SK-N-SH (cell line): ENCODE data around the gene TEX19. TPM values are rescaled to one million over a fixed set of nuclear protein-coding genes. Genes with fewer than 3 reads are reported as not detected.

Experiments
- CTCF ChIA-PET: fragments of 300-600, 350-600 bp; formaldehyde crosslinking; extraction: SDS; loops from one replicate; lab custom pipeline; 2021; lab: Yijun Ruan, JAX
- POLR2A ChIA-PET: fragments of 350-600 bp; sonication (Branson Sonifier 250); formaldehyde crosslinking; extraction: SDS; loops from one replicate; lab custom pipeline; 2020; ENCODE audit warnings: antibody characterized with exemption, inconsistent platforms; lab: Yijun Ruan, JAX
- DNase-seq: peaks from one replicate; pipeline ENCODE4 v3.0.0; 2012
- H2AFZ ChIP-seq: fragments of 200-600 bp; sonication (generic); 2 replicates; pipeline ENCODE4 v1.8.1; 2016; ENCODE audit warnings: antibody characterized with exemption, mild to moderate bottlenecking, low read depth
- H3F3A ChIP-seq: fragments of 200-600 bp; sonication (generic); replicated peaks from 2 replicates; pipeline ENCODE3; 2016; ENCODE audit warnings: antibody characterized with exemption, mild to moderate bottlenecking; ENCODE audit not compliant: insufficient read depth
- H3K27ac ChIP-seq, 2 experiments: fragments of 200-500 bp in 1 of 2; fragments of 200-600 bp in 1 of 2; sonication (Bioruptor generic) in 1 of 2; sonication (generic), shearing (Covaris generic) in 1 of 2; 2 replicates each; pipeline versions ENCODE4 v1.5.1 to v1.6.1; 2014 to 2016; ENCODE audit warnings: low read depth in 2 of 2, inconsistent platforms in 1 of 2, low read length in 1 of 2, mild to moderate bottlenecking in 1 of 2, mixed read lengths in 1 of 2
- H3K27me3 ChIP-seq: fragments of 200-600 bp; sonication (generic), shearing (Covaris generic); 2 replicates; pipeline ENCODE4 v1.6.1; 2016; ENCODE audit warnings: mixed run types; ENCODE audit not compliant: insufficient read depth
- H3K36me3 ChIP-seq, 2 experiments: fragments of 200-500 bp in 1 of 2; fragments of 200-600 bp in 1 of 2; sonication (Bioruptor generic) in 1 of 2; sonication (generic) in 1 of 2; replicated peaks in 1 of 2; 2 replicates each; pipeline versions ENCODE3 to v1.5.1; 2014 to 2016; ENCODE audit warnings: low read length in 1 of 2, mild to moderate bottlenecking in 1 of 2; ENCODE audit not compliant: insufficient read depth in 2 of 2, control insufficient read depth in 1 of 2
- H3K4me1 ChIP-seq, 2 experiments: fragments of 200-500 bp in 1 of 2; fragments of 200-600 bp in 1 of 2; sonication (Bioruptor generic) in 1 of 2; sonication (generic), shearing (Covaris generic) in 1 of 2; 2 replicates each; pipeline versions ENCODE4 v1.5.1 to v1.6.1; 2014 to 2016; ENCODE audit warnings: low read depth in 1 of 2, low read length in 1 of 2, mixed run types in 1 of 2; ENCODE audit not compliant: insufficient read depth in 2 of 2, control insufficient read depth in 1 of 2
- H3K4me2 ChIP-seq: fragments of 200-600 bp; sonication (generic), shearing (Covaris generic); 2 replicates; pipeline ENCODE4 v1.6.1; 2017; ENCODE audit warnings: mixed run types
- H3K4me3 ChIP-seq, 2 experiments: fragments of 200-500 bp in 1 of 2; fragments of 200-600 bp in 1 of 2; sonication (Bioruptor generic) in 1 of 2; sonication (generic), shearing (Covaris generic) in 1 of 2; 2 replicates each; pipeline versions ENCODE4 v1.5.1 to v1.8.1; 2014 to 2016; ENCODE audit warnings: low read depth in 2 of 2, inconsistent platforms in 1 of 2, low read length in 1 of 2, mild to moderate bottlenecking in 1 of 2, mixed read lengths in 1 of 2, moderate library complexity in 1 of 2
- H3K79me2 ChIP-seq: fragments of 200-600 bp; sonication (generic); 2 replicates; pipeline ENCODE4 v1.8.1; 2017; ENCODE audit warnings: mild to moderate bottlenecking; ENCODE audit not compliant: insufficient read depth
- H3K9ac ChIP-seq: fragments of 200-600 bp; sonication (generic); 2 replicates; pipeline ENCODE4 v1.6.1; 2017; ENCODE audit warnings: mixed run types
- H3K9me2 ChIP-seq: fragments of 200-600 bp; sonication (generic); 2 replicates; pipeline ENCODE4 v1.6.1; 2017; ENCODE audit warnings: mixed run types
- H3K9me3 ChIP-seq: fragments of 200-600 bp; sonication (generic); 2 replicates; pipeline ENCODE4 v1.6.1; 2017; ENCODE audit warnings: mixed run types, mild to moderate bottlenecking, moderate library complexity
- H4K20me1 ChIP-seq: fragments of 200-600 bp; sonication (generic); 2 replicates; pipeline ENCODE4 v1.6.1; 2017; ENCODE audit warnings: mild to moderate bottlenecking, mixed run types; ENCODE audit not compliant: insufficient read depth
- EP300 ChIP-seq, 2 experiments: IDR thresholded peaks; 2 replicates each; pipeline versions ENCODE4 v1.4.0 to v1.6.1; 2012; ENCODE audit warnings: borderline replicate concordance in 1 of 2, low read depth in 1 of 2, low read length in 1 of 2
- GATA2 ChIP-seq: sonication (generic); formaldehyde crosslinking; IDR thresholded peaks from 2 replicates; pipeline ENCODE4 v1.5.0; 2020; ENCODE audit warnings: mild to moderate bottlenecking, missing genetic modification reagents
- IRF3 ChIP-seq: fragments of 150-350 bp; IDR thresholded peaks from 2 replicates; pipeline ENCODE4 v1.6.1; 2016; ENCODE audit warnings: mild to moderate bottlenecking, low read depth, low read length
- POLR2AphosphoS5 ChIP-seq: IDR thresholded peaks from 2 replicates; pipeline ENCODE4 v1.6.1; 2012; ENCODE audit warnings: low read depth, low read length
- RAD21 ChIP-seq: IDR thresholded peaks from 2 replicates; pipeline ENCODE4 v1.6.1; 2012; ENCODE audit warnings: mild to moderate bottlenecking, low read length
- REST ChIP-seq: IDR thresholded peaks from 2 replicates; pipeline ENCODE4 v1.6.1; 2012; ENCODE audit warnings: mild to moderate bottlenecking, low read depth, low read length, moderate library complexity
- RXRA ChIP-seq: IDR thresholded peaks from 2 replicates; pipeline ENCODE4 v1.4.0; 2012; ENCODE audit warnings: low read depth, mild to moderate bottlenecking, borderline replicate concordance
- SMC3 ChIP-seq: IDR thresholded peaks from 2 replicates; pipeline ENCODE4 v1.6.1; 2012; ENCODE audit warnings: low read depth, low read length, improper control_type of control experiment
- USF1 ChIP-seq: IDR thresholded peaks from 2 replicates; pipeline ENCODE4 v1.4.0; 2012; ENCODE audit warnings: low read depth, borderline replicate concordance
- WGBS: methylation state at CpG from one replicate; pipeline ENCODE4 v1.1.6; 2017; ENCODE audit warnings: low lambda C conversion rate; 5-methylcytosine and 5-hydroxymethylcytosine counted together
- polyA plus RNA-seq, 3 experiments: library from polyadenylated mRNA; depleted of rRNA; stranded (reverse); fragments of >200 nt; gene quantifications; 2 replicates each; pipeline ENCODE4 v1.2.3, GENCODE V29; 2012

Gene TEX19
- polyA plus RNA-seq, 1 of the 3 experiments (the other 2 are of a cell fraction), result 0.10 TPM

- DNase-seq, result no peak
- peaks cover 8% of the 10 kb centered on the region; the same call in 1 of the 2 replicates for H4K20me1 ChIP-seq
- 71% methylated on average over 35 of the region's 38 CpGs for WGBS
- H3F3A ChIP-seq, result peaks cover 4% of the 10 kb centered on the region
- H3K27ac ChIP-seq, result no peak overlapping the region; a peak in 1 of 4 replicates
- no peaks in the 10 kb centered on the region for H3K9me3 ChIP-seq
- H2AFZ ChIP-seq, result no peak overlapping the region
- no peak overlapping the region for H3K9ac ChIP-seq
- peaks cover 6 to 53% of the 10 kb centered on the region in 2 experiments; a peak in 2 of 4 replicates for H3K4me1 ChIP-seq
- H3K9me2 ChIP-seq, result no peaks in the 10 kb centered on the region
- H3K36me3 ChIP-seq, result no peaks in the 10 kb centered on the region
- H3K4me2 ChIP-seq, result no peak overlapping the region
- no peak for TF ChIP-seq REST
- no peak for TF ChIP-seq GATA2 (CRISPR knock-in tag)
- no peak for TF ChIP-seq USF1
- TF ChIP-seq RAD21, result no peak
- TF ChIP-seq RXRA, result no peak
- no peak for TF ChIP-seq IRF3
- TF ChIP-seq SMC3, result no peak
- TF ChIP-seq EP300 (IDR thresholded peaks at IDR 0.05; ENCODE audit: borderline replicate concordance in 1 of 2, low read depth in 1 of 2, low read length in 1 of 2), result no peak
- TF ChIP-seq, all 33 proteins: peak for 0
- H3K79me2 ChIP-seq, result no peaks in the 10 kb centered on the region
- H3K4me3 ChIP-seq, result no peak overlapping the region
- POLR2A ChIA-PET, result no interaction called here
- no peaks in the 10 kb centered on the region for H3K27me3 ChIP-seq
- CTCF ChIA-PET, result interaction anchor here (1.0 to 1.9 kb wide), 3 partner anchors 9 to 151 kb away, joined by 3 to 6 read pairs (median 4); no protein-coding TSS in a partner anchor
Measured at GRCh38 chr17:82386881-82387704, 28.0 kb downstream of the TEX19 start.

GRCh38 chr17:82387705-82388106 is 28.7 kb downstream of the TEX19 start:
- POLR2A ChIA-PET, result no interaction called here
- H3K9ac ChIP-seq, result no peak overlapping the region
- CTCF ChIA-PET, result interaction anchor here (1.0 to 1.9 kb wide), 3 partner anchors 9 to 152 kb away, joined by 3 to 6 read pairs (median 4); no protein-coding TSS in a partner anchor

More at GRCh38 chr17:82387705-82388106, 28.7 kb downstream of the TEX19 start:
- no peaks in the 10 kb centered on the region for H3K9me2 ChIP-seq
- no peak overlapping the region for H3K4me2 ChIP-seq
- no peak overlapping the region for H3K4me3 ChIP-seq
- DNase-seq, result no peak
- peaks cover 8% of the 10 kb centered on the region; the same call in 1 of the 2 replicates for H4K20me1 ChIP-seq
- H3K9me3 ChIP-seq, result no peaks in the 10 kb centered on the region
- TF ChIP-seq RXRA, result no peak
- no peak for TF ChIP-seq POLR2AphosphoS5
- peak; percentile 77; the same call in 1 of the 2 replicates for TF ChIP-seq REST
- TF ChIP-seq, all 33 proteins: peak for 1
- Histone ChIP-seq H3K27me3 (no peaks in the 10 kb centered on the region), H2AFZ (no peak overlapping the region), H3K79me2 (no peaks in the 10 kb centered on the region), H3K27ac (no peak overlapping the region; a peak in 1 of 4 replicates), H3F3A (peaks cover 4% of the 10 kb centered on the region), H3K36me3 (no peaks in the 10 kb centered on the region), H3K4me1 (peaks cover 6 to 53% of the 10 kb centered on the region in 2 experiments; a peak in 2 of 4 replicates)
- WGBS, result 77% methylated on average over 3 of the region's 3 CpGs
